Dermis microvascular lymphatic vessel endothelial cell (primary cell): ENCODE measurements around the gene SERPINB10. TPM values are rescaled to one million over a fixed set of nuclear protein-coding genes. Genes with fewer than 3 reads are reported as not detected.

Source experiments
- DNase-seq, 2 donors: peaks; one replicate each; pipeline versions ENCODE4 v3.0.0 to v3.0.0-alpha.2; 2010; ENCODE audit warnings: low read depth in 2 of 2
- total RNA-seq: library from RNA; depleted of rRNA; stranded (reverse); fragments of >200 nt; gene quantifications from 2 replicates; pipeline ENCODE4 v1.2.1, GENCODE V29; 2014

Gene SERPINB10
- total RNA-seq, 1 donor from 2014 or later, result not detected

GRCh38 chr18:63980896-63981460 is 73.2 kb downstream of the SERPINB10 start:
- no peak for DNase-seq

GRCh38 chr18:63981719-63982118 is 74.0 kb downstream of the SERPINB10 start:
- no peak for DNase-seq

DNA sequence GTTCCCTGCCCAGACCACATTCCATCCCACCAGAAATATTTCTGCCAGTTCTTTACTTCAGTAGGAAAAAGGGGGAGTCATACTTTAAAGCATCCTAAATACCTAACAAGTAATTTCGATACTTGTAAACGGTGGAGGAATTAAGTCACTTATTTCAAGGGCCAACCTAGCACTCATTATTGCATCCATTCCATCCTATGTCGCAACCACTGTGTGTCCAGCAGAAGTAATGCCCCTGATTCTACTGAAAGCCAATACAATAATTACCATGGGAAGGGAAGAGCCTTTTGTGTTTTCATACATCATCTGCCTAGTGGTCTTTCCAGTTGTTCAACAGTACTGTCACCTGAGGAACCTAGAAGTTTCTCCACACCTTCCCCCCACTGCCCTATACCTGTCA is 74.6 kb downstream of the SERPINB10 start:
- no peak for DNase-seq

Other genes starting within 250 kb of the SERPINB10 start
- gene SERPINB3, start 246.1 kb upstream of the SERPINB10 start, total RNA-seq, result not detected in 2 replicates
- gene SERPINB11, start 205.0 kb upstream of the SERPINB10 start, total RNA-seq, result not detected in 2 replicates
- not detected in 2 replicates for gene SERPINB7, start 132.5 kb upstream of the SERPINB10 start, total RNA-seq
- not detected in 2 replicates for gene SERPINB2, start 20.3 kb upstream of the SERPINB10 start, total RNA-seq
- gene HMSD, start 41.3 kb downstream of the SERPINB10 start, total RNA-seq, result not detected in 2 replicates
- gene SERPINB8, start 62.1 kb downstream of the SERPINB10 start, total RNA-seq, result 3.2 and 6.7 TPM in 2 replicates
- gene LINC00305, start 241.1 kb downstream of the SERPINB10 start, total RNA-seq, result not detected in 2 replicates